Sigmoid colon (tissue), 7 donors: ENCODE results near the gene MYL7. TPM values are rescaled to one million over a fixed set of nuclear protein-coding genes. Genes with fewer than 3 reads are reported as not detected.

Experiments
- DNase-seq: peaks from one replicate; pipeline ENCODE4 v3.0.0-alpha.2; 2019
- H3K27ac ChIP-seq, 4 donors: fragments of 200-600 bp; sonication (generic); one replicate each; pipeline ENCODE4 v1.5.1; 2016 to 2019; ENCODE audit warnings: mild to moderate bottlenecking in 1 of 4
- H3K27me3 ChIP-seq, 3 donors: fragments of 200-600 bp; sonication (generic); one replicate each; pipeline ENCODE4 v1.5.1; 2019; ENCODE audit warnings: mild to moderate bottlenecking in 1 of 3
- H3K36me3 ChIP-seq, 4 donors: fragments of 200-600 bp; sonication (generic); one replicate each; pipeline ENCODE4 v1.5.1; 2016 to 2019
- H3K4me1 ChIP-seq, 4 donors: fragments of 200-600 bp; sonication (generic); one replicate each; pipeline ENCODE4 v1.5.1; 2017 to 2019
- H3K4me3 ChIP-seq, 4 donors: fragments of 200-600 bp; sonication (generic); one replicate each; pipeline ENCODE4 v1.5.1; 2017 to 2019; ENCODE audit warnings: mild to moderate bottlenecking in 2 of 4, moderate library complexity in 1 of 4
- H3K9me3 ChIP-seq, 4 donors: fragments of 200-600 bp in 3 of 4; sonication (generic) in 3 of 4; one replicate each; pipeline versions ENCODE4 v1.5.1 to v1.6.1; 2013 to 2019
- EP300 ChIP-seq, 4 donors: sonication (generic); formaldehyde crosslinking; IDR thresholded peaks; one replicate each; pipeline ENCODE4 v1.6.1; 2017; ENCODE audit warnings: antibody characterized with exemption in 4 of 4
- POLR2A ChIP-seq, 2 donors: fragments of 450-650 bp; IDR thresholded peaks; one replicate each; pipeline ENCODE4 v1.6.1; 2016; ENCODE audit warnings: antibody characterized with exemption in 2 of 2, mild to moderate bottlenecking in 2 of 2, moderate library complexity in 2 of 2
- POLR2AphosphoS5 ChIP-seq, 4 donors: sonication (generic); formaldehyde crosslinking; IDR thresholded peaks; one replicate each; pipeline ENCODE4 v1.6.1; 2017; ENCODE audit warnings: antibody characterized with exemption in 4 of 4
- WGBS, 2 donors: extraction: QIAGEN DNeasy Blood & Tissue Kit; methylation state at CpG; one replicate each; pipeline ENCODE4 v1.1.7; 2013; 5-methylcytosine and 5-hydroxymethylcytosine counted together
- intact Hi-C: fragments of 100-400 bp; cut with DNase I; formaldehyde crosslinking; loops from one replicate; pipeline ENCODE4 v1.15.1; 2023
- polyA plus RNA-seq, 3 donors: library from polyadenylated mRNA; stranded (reverse); fragments of 200-250 nt; gene quantifications; one replicate each; pipeline ENCODE4 v1.2.3, GENCODE V29; 2013
- total RNA-seq, 4 donors: library from RNA; depleted of rRNA; stranded (reverse); fragments of >200 nt; gene quantifications; one replicate each; pipeline ENCODE4 v1.1.0, GENCODE V29; 2016
- TF ChIP-seq, protein P1 (sequence below), 4 experiments: fragments of 450-650 bp in 3 of 4; fragments of 200-600 bp in 1 of 4; IDR thresholded peaks; one replicate each; pipeline ENCODE4 v1.5.1; 2016 to 2019; ENCODE audit warnings: antibody characterized with exemption in 4 of 4, mild to moderate bottlenecking in 3 of 4, moderate library complexity in 2 of 4
- donor health status: healthy with polysubstance abuse.
- donor health status: Bipolar disorder and iron deficiency.
- donor health status: healthy.

Gene MYL7
- total and polyA plus RNA-seq, 7 donors = 0.39 to 7.2 TPM; not detected in 5

DNA sequence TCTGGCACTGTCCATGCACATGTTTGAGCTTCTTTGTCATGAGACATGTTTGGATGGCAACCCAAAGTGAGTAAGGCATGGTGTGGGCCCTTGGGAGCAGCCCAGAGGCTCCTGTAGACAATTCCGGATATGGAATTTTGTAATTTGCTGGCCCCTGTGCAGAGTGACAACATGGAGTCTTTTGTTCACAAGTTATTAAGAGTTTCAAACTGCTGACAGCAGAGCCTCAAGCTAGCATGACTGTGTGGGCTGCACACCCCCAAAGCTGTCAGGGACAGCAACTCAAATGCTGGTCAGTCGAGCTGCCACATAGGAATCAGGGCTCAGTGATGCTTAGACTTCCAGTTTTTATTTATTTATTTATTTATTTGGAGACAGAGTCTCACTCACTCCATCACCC, 7.0 kb upstream of the MYL7 start:
- DNase-seq = peak; percentile 22
- Histone ChIP-seq H3K36me3 (no peaks in the 10 kb centered on the region), H3K9me3 (no peaks in the 10 kb centered on the region), H3K4me1 (peaks cover 0 to 17% (median 16%) of the 10 kb centered on the region in 4 donors), H3K4me3 (no peak overlapping the region), H3K27ac (no peak overlapping the region), H3K27me3 (peaks cover 4 to 28% (median 17%) of the 10 kb centered on the region in 3 donors)
- intact Hi-C loops = no loop called here
- TF ChIP-seq POLR2A (IDR thresholded peaks at IDR 0.05) = no peak
- no peak for TF ChIP-seq POLR2AphosphoS5 (IDR thresholded peaks at IDR 0.05)
- TF ChIP-seq, protein P1, sequence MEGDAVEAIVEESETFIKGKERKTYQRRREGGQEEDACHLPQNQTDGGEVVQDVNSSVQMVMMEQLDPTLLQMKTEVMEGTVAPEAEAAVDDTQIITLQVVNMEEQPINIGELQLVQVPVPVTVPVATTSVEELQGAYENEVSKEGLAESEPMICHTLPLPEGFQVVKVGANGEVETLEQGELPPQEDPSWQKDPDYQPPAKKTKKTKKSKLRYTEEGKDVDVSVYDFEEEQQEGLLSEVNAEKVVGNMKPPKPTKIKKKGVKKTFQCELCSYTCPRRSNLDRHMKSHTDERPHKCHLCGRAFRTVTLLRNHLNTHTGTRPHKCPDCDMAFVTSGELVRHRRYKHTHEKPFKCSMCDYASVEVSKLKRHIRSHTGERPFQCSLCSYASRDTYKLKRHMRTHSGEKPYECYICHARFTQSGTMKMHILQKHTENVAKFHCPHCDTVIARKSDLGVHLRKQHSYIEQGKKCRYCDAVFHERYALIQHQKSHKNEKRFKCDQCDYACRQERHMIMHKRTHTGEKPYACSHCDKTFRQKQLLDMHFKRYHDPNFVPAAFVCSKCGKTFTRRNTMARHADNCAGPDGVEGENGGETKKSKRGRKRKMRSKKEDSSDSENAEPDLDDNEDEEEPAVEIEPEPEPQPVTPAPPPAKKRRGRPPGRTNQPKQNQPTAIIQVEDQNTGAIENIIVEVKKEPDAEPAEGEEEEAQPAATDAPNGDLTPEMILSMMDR (IDR thresholded peaks at IDR 0.05) = no peak
- TF ChIP-seq EP300 (IDR thresholded peaks at IDR 0.05) = no peak
- 85 to 86% methylated on average over 2 of the region's 2 CpGs for WGBS, 2 donors

GRCh38 chr7:44147026-44147991, 6.2 kb upstream of the MYL7 start:
- DNase-seq = peak; percentile 63
- no peak for TF ChIP-seq POLR2AphosphoS5 (IDR thresholded peaks at IDR 0.05)
- no peak for TF ChIP-seq POLR2A (IDR thresholded peaks at IDR 0.05)
- no peak for TF ChIP-seq EP300 (IDR thresholded peaks at IDR 0.05)
- TF ChIP-seq, protein P1 (IDR thresholded peaks at IDR 0.05) = no peak
- peaks cover 4 to 28% (median 17%) of the 10 kb centered on the region in 3 donors for H3K27me3 ChIP-seq
- intact Hi-C loops = no loop called here
- WGBS, 2 donors = 70 to 78% methylated on average over 33 of the region's 33 CpGs
- no peaks in the 10 kb centered on the region for H3K36me3 ChIP-seq
- H3K4me1 ChIP-seq = peaks cover 0 to 17% (median 16%) of the 10 kb centered on the region in 4 donors
- H3K4me3 ChIP-seq = no peak overlapping the region
- no peaks in the 10 kb centered on the region for H3K9me3 ChIP-seq
- H3K27ac ChIP-seq = peak overlapping the region in 1 of 4 donors; percentile 38

- Histone ChIP-seq H3K27me3 (peaks cover 4 to 28% (median 17%) of the 10 kb centered on the region in 3 donors), H3K9me3 (no peaks in the 10 kb centered on the region), H3K4me1 (peaks cover 0 to 17% (median 16%) of the 10 kb centered on the region in 4 donors), H3K27ac (peak overlapping the region in 1 of 4 donors; percentile 38), H3K36me3 (no peaks in the 10 kb centered on the region), H3K4me3 (peak overlapping the region; percentile 11 to 47 (median 40))
- 8 to 16% methylated on average over 65 of the region's 65 CpGs for WGBS, 2 donors
- peak; percentile 92 for DNase-seq
- intact Hi-C loops = no loop called here
- TF ChIP-seq POLR2AphosphoS5 (IDR thresholded peaks at IDR 0.05) (no peak), EP300 (IDR thresholded peaks at IDR 0.05) (no peak), POLR2A (IDR thresholded peaks at IDR 0.05) (no peak)
- TF ChIP-seq, protein P1 (IDR thresholded peaks at IDR 0.05) = no peak
Measured at GRCh38 chr7:44145969-44146911, 5.1 kb upstream of the MYL7 start.

DNA sequence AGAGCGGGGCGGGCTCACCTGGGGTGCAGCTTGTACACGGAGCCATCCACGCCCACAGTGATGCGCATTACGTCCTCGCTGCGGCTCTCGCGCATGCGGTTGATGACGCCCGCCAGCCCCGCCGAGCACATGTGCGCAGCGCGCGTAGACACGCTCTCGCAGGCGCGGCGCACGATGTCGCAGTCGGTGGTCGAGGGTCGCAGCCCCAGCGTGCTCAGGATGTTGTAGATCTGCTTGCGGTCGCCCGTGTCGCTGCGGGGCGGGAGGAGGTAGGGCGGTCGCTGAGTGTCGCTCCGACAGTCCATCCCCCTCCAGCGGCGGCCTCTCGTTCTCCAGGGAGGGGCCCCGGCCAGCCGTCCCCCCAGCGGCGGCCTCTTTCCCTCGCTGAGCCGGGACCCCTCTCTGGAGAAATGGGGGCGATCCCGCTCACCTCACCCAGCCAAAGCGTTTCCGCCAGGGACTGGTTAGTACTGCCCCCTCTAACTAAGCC, 4.4 kb upstream of the MYL7 start:
- Histone ChIP-seq H3K4me3 (peak overlapping the region; percentile 11 to 47 (median 40)), H3K9me3 (no peaks in the 10 kb centered on the region), H3K27ac (no peak overlapping the region), H3K4me1 (peaks cover 0 to 17% (median 16%) of the 10 kb centered on the region in 4 donors), H3K27me3 (peaks cover 4 to 28% (median 17%) of the 10 kb centered on the region in 3 donors), H3K36me3 (no peaks in the 10 kb centered on the region)
- peak; percentile 63 for DNase-seq
- 13 to 38% methylated on average over 53 of the region's 53 CpGs for WGBS, 2 donors
- intact Hi-C loops = no loop called here
- TF ChIP-seq EP300 (IDR thresholded peaks at IDR 0.05) (no peak), POLR2AphosphoS5 (IDR thresholded peaks at IDR 0.05) (no peak), POLR2A (IDR thresholded peaks at IDR 0.05) (no peak)
- TF ChIP-seq, protein P1 (IDR thresholded peaks at IDR 0.05) = no peak
